ENCODE results near the gene KDM2A.

DNA sequence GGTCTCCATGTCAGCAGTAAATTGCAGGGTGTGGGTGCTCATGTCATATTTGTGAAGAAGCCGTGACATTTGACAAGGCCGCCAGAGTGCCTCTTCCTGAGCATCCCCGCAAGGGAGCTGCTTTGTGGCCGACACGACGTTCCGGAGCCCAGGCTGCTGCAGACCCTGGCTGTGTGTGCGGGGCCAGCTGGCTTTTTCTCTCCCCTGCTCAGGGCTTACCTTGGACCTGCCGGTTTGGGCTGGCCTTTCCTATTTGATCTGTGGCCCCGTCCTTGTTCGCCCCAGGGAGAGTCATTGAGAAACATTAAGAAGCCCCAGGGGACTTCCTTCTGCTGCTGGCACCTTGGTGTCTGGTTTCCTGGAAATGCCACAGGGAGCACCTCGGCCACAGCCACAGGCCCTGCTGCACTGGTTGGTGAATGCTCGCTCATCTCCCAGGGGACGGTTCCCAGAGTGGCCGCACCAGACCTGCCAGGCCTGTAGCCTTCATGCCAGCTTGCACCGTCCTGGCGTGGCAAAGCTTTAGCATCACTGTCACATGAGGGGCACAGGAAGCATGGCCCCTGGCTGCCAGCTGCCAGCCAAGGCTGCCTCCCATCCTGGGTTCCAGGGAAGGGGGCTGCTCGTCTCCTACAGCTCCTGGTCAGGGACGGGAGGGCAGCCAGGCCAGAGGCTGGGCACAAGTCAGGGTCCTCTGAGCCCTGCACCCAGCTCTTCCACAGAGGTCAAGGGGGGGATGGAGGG, 152.7 kb downstream of the KDM2A start:
- no peak for TF ChIP-seq ARNTL (CRISPR knock-in tag; IDR thresholded peaks at IDR 0.05; ENCODE audit: borderline replicate concordance, low read depth)
- TF ChIP-seq, protein P1, sequence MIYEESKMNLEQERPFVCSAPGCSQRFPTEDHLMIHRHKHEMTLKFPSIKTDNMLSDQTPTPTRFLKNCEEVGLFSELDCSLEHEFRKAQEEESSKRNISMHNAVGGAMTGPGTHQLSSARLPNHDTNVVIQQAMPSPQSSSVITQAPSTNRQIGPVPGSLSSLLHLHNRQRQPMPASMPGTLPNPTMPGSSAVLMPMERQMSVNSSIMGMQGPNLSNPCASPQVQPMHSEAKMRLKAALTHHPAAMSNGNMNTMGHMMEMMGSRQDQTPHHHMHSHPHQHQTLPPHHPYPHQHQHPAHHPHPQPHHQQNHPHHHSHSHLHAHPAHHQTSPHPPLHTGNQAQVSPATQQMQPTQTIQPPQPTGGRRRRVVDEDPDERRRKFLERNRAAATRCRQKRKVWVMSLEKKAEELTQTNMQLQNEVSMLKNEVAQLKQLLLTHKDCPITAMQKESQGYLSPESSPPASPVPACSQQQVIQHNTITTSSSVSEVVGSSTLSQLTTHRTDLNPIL (CRISPR knock-in tag; IDR thresholded peaks at IDR 0.05; ENCODE audit: low read depth) = no peak

Measured in SK-N-SH treated with all-trans-retinoic acid at 6 μM for 48 hours (cell line).